SK-N-DZ (cell line): Measurements from ENCODE around the gene TKT.

Experiments used
- DNase-seq: peaks from one replicate; pipeline ENCODE4 v3.0.0-alpha.2; 2015; ENCODE audit warnings: low spot score

Gene TKT

DNA sequence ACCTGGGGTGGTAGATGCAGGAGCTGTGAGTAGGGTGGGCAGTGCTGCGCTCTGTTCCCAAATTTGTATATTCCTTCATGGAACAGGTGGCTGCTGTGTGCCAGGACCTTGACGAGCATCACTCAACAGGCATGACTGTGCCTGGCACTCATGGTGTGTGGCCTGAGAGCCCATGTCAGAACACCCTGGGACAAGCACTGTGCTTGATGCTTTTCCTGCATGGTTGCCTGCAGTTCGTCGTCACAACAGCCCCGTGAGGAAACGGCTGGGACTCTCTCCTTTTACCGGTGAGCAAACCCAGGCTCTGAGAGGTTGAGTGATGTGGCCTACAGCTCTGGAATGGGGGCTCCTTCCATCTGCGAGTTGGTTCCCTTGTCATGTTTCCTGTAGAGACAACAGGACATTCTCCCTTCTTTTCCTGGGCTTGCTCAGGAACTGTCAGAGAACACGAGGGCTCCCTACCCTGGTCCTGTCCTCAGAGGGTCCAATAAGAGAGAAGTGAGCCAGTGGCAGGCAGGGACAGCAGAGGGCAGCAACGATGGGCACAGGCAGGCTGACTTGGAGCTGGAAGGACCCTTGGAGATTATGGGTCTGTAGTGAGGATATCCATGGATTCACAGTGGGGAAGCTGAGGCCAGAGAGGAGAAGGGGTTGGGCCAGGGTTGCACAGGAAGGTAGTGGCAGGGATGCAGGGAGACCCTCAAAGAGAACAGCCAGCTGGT is 57.4 kb downstream of the TKT start:
- no peak for DNase-seq

DNA sequence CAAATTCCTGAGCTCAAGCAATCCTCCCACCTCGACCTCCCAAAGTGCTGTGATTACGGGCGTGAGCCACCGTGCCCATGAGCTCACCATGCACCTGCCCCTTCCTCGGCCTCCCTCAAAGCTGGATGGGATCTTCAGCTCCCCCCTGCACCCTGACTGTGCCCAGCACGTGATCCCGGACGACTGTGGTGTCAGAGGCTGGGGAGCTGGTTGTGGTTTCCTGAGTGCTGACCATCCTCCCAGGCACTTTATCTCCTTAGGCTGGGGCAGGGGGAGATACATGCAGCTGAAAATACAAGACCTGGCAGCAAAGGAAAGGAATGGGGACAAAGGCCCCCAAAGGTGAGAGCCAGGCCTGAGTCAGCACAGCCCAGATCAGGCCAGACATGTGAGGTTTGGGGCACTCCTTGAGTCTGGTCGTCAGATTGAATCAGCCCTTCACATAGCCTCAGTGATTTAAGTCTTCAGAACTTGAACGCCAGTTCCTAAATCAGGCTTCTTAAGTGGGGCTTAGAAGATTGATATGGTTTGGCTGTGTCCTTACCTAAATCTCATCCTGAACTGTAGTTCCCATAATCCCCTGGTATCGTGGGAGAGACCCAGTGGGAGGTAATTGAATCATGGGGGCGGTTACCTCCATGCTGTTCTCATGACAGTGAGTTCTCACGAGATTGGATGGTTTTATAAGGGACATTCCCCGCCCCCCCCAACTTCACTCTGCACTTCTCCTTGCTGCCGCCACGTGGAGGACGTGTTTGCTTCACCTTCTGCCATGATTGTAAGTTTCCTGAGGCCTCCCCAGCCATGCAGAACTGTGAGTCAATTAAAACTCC is 59.0 kb downstream of the TKT start:
- DNase-seq: peak; percentile 81

- peak; percentile 60 for DNase-seq
Observed at GRCh38 chr3:53195602-53196574, 59.9 kb downstream of the TKT start.

GRCh38 chr3:53195066-53195450 is 60.8 kb downstream of the TKT start:
- no peak for DNase-seq

GRCh38 chr3:53194210-53195065 is 61.4 kb downstream of the TKT start:
- DNase-seq: no peak

GRCh38 chr3:53193466-53194209 is 62.2 kb downstream of the TKT start:
- no peak for DNase-seq

DNA sequence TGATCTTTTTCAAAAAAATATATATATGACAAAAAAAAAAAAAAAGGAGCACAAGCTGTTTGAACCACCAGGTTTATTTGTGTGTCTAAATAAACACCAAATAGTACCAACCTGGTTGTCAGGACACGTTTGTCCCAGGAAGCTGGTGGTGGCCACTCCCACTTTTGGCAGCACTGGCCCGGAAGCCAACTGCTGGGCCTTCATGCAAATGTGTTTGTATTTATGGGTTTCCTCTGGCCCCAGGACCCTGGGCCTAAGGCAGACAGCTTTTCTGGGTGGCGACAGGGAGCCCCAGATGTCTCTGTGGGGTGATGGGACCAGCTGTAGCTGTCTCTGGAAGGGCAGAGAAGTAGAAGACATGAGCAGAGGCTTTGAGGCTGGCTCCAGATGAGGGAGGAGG is 63.2 kb downstream of the TKT start:
- DNase-seq: no peak

- DNase-seq: no peak
Observed at GRCh38 chr3:53191836-53192480, 63.9 kb downstream of the TKT start.

- DNase-seq: no peak
Observed at GRCh38 chr3:53190659-53191058, 65.2 kb downstream of the TKT start.

DNA sequence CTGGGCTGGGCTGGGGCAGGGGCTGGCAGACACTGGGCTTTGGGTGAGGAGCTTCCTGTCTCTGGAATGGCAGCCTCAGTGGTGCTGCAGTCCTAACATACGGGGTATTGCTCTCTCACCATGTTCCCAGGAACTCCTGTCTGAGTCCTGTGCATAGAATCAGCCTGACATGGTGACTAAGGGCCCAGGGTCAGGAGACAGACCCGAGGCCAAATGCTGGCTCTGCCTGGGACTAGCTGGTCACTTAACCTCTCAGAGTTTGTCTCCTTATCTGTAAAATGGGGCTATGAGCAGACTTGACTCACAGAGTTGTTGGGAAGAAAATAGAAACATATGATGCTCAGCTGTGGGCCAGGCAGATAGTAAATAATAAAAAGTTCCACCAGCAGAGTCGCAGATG is 66.5 kb downstream of the TKT start:
- no peak for DNase-seq

DNA sequence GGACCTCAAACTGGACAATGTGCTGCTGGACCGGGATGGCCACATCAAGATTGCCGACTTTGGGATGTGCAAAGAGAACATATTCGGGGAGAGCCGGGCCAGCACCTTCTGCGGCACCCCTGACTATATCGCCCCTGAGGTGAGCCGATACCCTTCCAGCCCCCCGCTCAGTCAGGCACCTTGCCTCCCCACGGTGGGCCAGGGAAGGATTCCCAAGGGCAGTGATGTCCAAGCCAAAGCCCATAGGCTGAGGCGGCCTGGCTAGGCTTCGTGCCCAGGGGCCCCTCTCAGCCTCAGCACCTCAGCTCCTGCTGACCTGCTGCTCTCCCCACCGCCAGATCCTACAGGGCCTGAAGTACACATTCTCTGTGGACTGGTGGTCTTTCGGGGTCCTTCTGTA is 67.1 kb downstream of the TKT start:
- DNase-seq: no peak

- no peak for DNase-seq
Observed at GRCh38 chr3:53188136-53188685, 67.6 kb downstream of the TKT start.

DNA sequence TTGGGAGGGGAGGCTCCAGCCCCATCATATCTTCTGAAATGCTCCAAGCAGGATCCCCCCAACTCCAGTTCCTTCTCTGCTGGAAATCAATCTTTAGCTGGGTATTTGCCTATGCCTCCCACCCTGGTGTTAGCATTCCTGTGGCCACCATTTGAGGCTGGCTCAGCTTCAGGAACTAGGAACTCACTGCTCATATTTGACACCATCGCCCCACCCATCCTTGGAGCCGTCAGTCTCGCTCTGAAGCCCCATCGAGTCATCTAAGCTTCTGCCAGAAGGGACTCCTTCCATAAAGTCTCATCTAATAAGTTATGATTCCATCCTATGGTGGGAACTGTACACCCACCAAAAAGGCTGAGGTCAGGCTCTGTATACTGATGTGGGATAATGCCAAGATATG is 68.4 kb downstream of the TKT start:
- DNase-seq: no peak

GRCh38 chr3:53186726-53187125 is 69.1 kb downstream of the TKT start:
- no peak for DNase-seq

GRCh38 chr3:53185761-53186465 is 69.9 kb downstream of the TKT start:
- no peak for DNase-seq

- DNase-seq: no peak
Observed at GRCh38 chr3:53184701-53185100, 71.1 kb downstream of the TKT start.

DNA sequence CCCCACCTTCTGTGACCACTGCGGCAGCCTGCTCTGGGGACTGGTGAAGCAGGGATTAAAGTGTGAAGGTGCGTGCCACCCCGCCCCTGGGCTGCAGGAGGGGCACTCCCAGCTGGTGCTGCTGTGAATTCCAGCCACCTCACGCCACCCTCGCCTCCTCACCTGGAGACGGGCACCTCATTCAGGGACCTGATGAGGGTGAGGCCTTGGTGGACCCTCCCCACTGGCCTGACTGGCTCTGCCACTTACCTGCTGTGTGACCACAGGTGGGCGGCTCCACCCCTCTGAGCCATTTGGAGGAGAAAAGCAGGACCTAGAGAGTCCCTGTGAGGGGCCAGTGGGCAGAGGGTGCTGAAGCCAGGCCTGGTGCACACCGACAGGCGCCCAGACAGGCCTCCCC is 72.3 kb downstream of the TKT start:
- DNase-seq: no peak

DNA sequence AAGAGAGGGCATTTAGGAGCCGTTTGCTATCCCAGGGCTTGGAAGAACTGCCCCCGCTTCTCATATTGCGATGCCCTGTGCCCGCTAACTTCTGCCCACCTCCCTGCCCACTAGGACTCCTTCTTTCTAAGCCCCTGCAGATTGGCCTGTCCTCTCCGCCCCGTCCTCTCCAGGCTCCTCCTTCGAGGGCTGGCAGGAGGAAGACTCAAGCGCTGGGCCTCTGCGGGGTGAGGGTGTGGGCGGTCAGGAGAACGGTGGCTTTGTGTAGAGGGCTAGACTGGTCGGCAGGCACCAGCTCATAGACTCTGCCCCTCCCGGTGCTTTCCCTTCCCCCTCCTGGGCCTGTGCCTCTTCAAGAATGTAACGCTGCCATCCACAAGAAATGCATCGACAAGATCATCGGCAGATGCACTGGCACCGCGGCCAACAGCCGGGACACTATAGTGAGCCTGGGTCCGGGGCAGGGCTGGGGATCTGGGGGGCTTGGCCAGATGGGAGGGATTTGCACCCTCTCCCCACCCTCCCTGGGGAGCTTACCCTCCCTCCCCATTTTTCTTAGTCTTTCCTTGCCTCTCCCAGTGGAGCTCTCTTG is 73.0 kb downstream of the TKT start:
- DNase-seq: no peak
